Metanephros (tissue), 2 donors: ENCODE data around the gene ELMOD3. TPM values are rescaled to one million over a fixed set of nuclear protein-coding genes. Genes with fewer than 3 reads are reported as not detected.

Experiments
- small RNA-seq: library from RNA; depleted of rRNA; stranded (forward); fragments of <200 nt; gene quantifications from one replicate; pipeline ENCODE3, GENCODE V24; 2014; ENCODE audit warnings: low replicate concordance
- total RNA-seq: library from RNA; depleted of rRNA; stranded (reverse); fragments of >200 nt; gene quantifications from one replicate; pipeline ENCODE4 v1.2.3, GENCODE V29; 2014

Gene ELMOD3
- 25.7 TPM for total RNA-seq

DNA sequence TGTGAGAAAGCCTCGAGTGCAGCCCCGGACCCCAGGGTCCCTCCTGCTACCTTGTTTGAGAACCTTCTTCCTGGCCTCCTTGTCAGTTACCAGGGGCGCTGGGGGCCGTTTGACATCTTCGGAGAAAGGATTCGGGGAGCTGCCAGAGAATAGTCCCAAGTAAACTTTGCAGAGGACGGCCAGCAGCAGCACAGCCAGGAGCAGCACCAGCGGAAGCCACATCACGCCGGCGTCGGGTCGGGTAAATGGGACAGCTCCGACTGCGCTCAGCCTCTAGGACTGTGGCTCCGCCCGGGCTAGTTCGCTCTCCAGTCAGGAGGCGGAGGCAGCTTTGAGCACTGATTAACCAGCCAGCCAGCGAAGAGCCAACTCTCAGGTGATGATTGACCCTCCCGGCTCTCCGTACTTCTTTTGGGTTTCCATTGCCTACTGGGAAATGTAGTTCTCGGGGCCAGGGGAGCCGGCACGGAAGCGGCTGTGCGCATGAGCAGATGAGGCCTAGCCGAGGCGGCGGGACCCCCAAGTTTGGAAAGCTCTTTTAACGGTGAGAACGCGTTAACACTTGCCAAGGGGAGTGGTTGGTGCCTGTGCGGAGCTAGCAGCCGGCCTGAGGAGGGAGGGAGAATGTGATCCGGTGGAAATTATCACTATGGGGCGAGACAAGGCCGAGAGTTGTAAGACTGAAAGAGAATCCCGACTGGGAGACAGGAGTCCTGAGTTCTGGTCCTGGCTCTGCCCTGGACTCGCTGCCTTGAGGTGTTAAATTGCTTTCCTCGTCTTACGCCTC is at the start of gene ELMOD3, which contains the start of gene RETSAT:
Gene ELMOD3 (plus strand): TSS at position 484 of the 787 bp plus-strand sequence. CDS start 2,430 bp downstream, outside the sequence.
Gene RETSAT (minus strand): TSS at position 243 of the 787 bp plus-strand sequence. CDS start 21 bp downstream, at position 222.

GRCh38 chr2:85327822-85328617 is 26.5 kb upstream of the ELMOD3 start, which contains the start of gene TGOLN2:
Gene TGOLN2 (minus strand): TSS chr2:85327989. CDS start chr2:85327962, 27 bp downstream.

GRCh38 chr2:85409845-85410583 is 55.4 kb downstream of the ELMOD3 start, which contains the start of gene CAPG:
Gene CAPG (minus strand): TSS chr2:85410366. CDS start chr2:85402145, 8,221 bp downstream.

GRCh38 chr2:85418132-85419008 is 63.8 kb downstream of the ELMOD3 start, which contains the start of gene SH2D6:
Gene SH2D6 (plus strand): TSS chr2:85418714. CDS start chr2:85429466, 10,752 bp downstream.

Small RNAs within 50 kb of the gene (small RNA-seq; reads per million reads assigned to genes)
- gene AC062037.1 (not detected), gene AC062037.2 (not detected), gene RF00019 (not detected), gene RN7SL113P (not detected)

Other genes with a start within 250 kb of the ELMOD3 start
- 14.1 TPM for gene TCF7L1, start 221.4 kb upstream of the ELMOD3 start, total RNA-seq
- gene TGOLN2, start 26.8 kb upstream of the ELMOD3 start, total RNA-seq = 96.7 TPM
- gene RETSAT, start 241 bp upstream of the ELMOD3 start, total RNA-seq = 26.1 TPM
- 86.4 TPM for gene CAPG, start 55.6 kb downstream of the ELMOD3 start, total RNA-seq
- 0.99 TPM for gene SH2D6, start 63.9 kb downstream of the ELMOD3 start, total RNA-seq
- 129 TPM for gene MAT2A, start 184.4 kb downstream of the ELMOD3 start, total RNA-seq
- 43.0 TPM for gene GGCX, start 206.7 kb downstream of the ELMOD3 start, total RNA-seq
- 37.7 TPM for gene VAMP8, start 222.8 kb downstream of the ELMOD3 start, total RNA-seq
- 11.3 TPM for gene VAMP5, start 229.7 kb downstream of the ELMOD3 start, total RNA-seq
- 111 TPM for gene RNF181, start 241.0 kb downstream of the ELMOD3 start, total RNA-seq
- 20.2 TPM for gene TMEM150A, start 247.9 kb downstream of the ELMOD3 start, total RNA-seq